Thyroid gland (tissue), 4 donors: ENCODE data around the gene HIP1.

Experiments
- POLR2A ChIP-seq, 2 donors: fragments of 450-650 bp; IDR thresholded peaks; one replicate each; pipeline ENCODE4 v1.6.1; 2017; ENCODE audit warnings: antibody characterized with exemption in 2 of 2, mild to moderate bottlenecking in 2 of 2, moderate library complexity in 1 of 2
- TF ChIP-seq, protein P1 (sequence below), 6 experiments: fragments of 200-600 bp in 3 of 6; fragments of 450-650 bp in 3 of 6; sonication (generic) in 3 of 6; IDR thresholded peaks; one replicate each; pipeline ENCODE4 v1.5.1; 2016 to 2019; ENCODE audit warnings: antibody characterized with exemption in 6 of 6, mild to moderate bottlenecking in 2 of 6, inconsistent platforms in 1 of 6, moderate library complexity in 1 of 6

DNA sequence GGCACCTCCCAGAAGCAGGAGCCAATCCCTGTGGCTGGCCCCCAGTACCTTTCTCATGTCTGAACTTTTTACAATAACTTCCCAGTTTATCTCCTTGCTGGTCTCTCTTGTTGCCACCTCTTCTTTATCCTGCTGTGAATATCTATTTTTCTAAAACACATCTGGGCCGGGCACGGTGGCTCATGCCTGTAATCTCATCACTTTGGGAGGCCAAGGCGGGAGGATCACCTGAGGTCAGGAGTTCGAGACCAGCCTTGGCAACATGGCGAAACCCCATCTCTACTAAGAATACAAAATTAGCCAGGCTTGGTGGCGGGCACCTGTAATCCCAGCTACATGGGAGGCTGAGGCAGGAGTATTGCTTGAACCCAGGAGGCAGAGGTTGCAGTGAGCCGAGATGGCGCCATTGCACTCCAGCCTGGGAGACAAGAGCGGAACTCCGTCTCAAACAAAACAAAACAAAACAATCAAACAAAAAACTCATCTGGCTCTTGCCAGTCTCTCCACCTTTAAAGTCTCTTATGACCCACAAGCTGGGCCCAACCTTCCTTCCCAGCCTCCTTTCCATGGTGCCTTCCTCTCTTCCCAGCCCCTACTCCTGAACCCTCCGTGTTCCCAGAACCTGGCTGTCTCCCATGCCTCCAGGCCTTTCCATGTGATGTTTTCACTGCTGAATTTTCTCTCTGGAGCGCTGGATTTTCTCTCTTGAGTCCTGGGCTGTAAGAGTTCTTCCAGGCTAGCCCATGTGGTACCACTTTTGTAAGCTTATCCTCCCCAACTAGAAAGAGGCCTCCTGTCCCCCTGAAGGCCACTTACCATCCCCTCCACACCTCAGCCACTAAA is 51.3 kb downstream of the HIP1 start:
- no peak for TF ChIP-seq POLR2A (IDR thresholded peaks at IDR 0.05)
- TF ChIP-seq, protein P1, sequence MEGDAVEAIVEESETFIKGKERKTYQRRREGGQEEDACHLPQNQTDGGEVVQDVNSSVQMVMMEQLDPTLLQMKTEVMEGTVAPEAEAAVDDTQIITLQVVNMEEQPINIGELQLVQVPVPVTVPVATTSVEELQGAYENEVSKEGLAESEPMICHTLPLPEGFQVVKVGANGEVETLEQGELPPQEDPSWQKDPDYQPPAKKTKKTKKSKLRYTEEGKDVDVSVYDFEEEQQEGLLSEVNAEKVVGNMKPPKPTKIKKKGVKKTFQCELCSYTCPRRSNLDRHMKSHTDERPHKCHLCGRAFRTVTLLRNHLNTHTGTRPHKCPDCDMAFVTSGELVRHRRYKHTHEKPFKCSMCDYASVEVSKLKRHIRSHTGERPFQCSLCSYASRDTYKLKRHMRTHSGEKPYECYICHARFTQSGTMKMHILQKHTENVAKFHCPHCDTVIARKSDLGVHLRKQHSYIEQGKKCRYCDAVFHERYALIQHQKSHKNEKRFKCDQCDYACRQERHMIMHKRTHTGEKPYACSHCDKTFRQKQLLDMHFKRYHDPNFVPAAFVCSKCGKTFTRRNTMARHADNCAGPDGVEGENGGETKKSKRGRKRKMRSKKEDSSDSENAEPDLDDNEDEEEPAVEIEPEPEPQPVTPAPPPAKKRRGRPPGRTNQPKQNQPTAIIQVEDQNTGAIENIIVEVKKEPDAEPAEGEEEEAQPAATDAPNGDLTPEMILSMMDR (IDR thresholded peaks at IDR 0.05): no peak
